ENCODE data around the gene FGD6. TPM values are rescaled to one million over a fixed set of nuclear protein-coding genes. Genes with fewer than 3 reads are reported as not detected.

The FGD6 gene
- total RNA-seq, 2 donors from 2014 or later: 9.8 to 21.8 TPM

GRCh38 chr12:95205016-95205624, 12.1 kb downstream of the FGD6 start:
- Histone ChIP-seq H3K4me3 (no peak overlapping the region), H3K27me3 (no peaks in the 10 kb centered on the region), H3K9ac (ENCODE audit: low read depth in 2 of 2, low read length in 2 of 2) (no peak overlapping the region), H3K27ac (peak overlapping the region; percentile 30), H3K4me1 (no peaks in the 10 kb centered on the region), H3K36me3 (no peaks in the 10 kb centered on the region), H3K9me3 (no peaks in the 10 kb centered on the region)
- intact Hi-C loops (cut with DNase I): no loop called here
- no peak for DNase-seq
- no peak for TF ChIP-seq CTCF (IDR thresholded peaks at IDR 0.05)

DNA sequence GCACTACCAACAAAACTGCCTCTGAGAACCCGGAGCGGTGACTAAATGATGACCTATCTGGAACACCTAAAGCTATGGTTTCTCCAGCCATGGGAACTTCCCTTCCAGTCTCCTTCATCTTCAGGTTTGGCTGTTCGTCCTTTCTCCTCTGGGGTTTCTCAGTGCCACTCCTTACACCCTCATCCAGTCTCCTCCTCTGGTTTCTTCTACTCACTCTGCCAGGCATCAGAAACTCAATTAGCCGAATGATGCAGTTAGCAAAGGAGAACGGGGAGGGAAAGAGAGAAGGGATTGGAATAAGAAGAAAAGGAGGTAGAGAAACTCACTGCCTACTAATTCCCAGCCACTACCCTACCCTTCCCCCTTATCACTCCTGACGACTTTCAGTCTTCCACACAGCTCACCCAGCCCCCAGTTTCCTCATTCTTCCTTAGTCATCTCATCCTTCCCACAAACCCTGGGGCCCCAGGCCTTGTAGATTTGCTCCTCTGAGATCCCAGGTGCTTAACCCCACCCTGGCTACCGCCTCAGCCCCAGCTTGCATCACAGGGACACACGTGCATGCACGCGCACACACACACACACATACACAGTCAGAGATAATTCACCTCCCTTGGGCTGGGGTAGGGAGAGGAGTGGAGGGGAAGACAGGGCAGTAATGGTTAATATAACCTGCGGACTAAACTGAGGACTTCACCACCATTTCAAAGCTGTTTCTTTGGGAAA, 13.0 kb downstream of the FGD6 start:
- H3K36me3 ChIP-seq: no peaks in the 10 kb centered on the region
- H3K9ac ChIP-seq (ENCODE audit: low read depth in 2 of 2, low read length in 2 of 2): no peak overlapping the region
- no peak for TF ChIP-seq CTCF (IDR thresholded peaks at IDR 0.05)
- DNase-seq: peak; percentile 48
- H3K4me3 ChIP-seq: no peak overlapping the region
- no peaks in the 10 kb centered on the region for H3K9me3 ChIP-seq
- no peaks in the 10 kb centered on the region for H3K27me3 ChIP-seq
- no peaks in the 10 kb centered on the region for H3K4me1 ChIP-seq
- intact Hi-C loops (cut with DNase I): no loop called here
- peak overlapping the region; percentile 24 for H3K27ac ChIP-seq

- intact Hi-C loops (cut with DNase I): no loop called here
- no peaks in the 10 kb centered on the region for H3K9me3 ChIP-seq
- H3K36me3 ChIP-seq: no peaks in the 10 kb centered on the region
- H3K27me3 ChIP-seq: no peaks in the 10 kb centered on the region
- no peak for TF ChIP-seq CTCF (IDR thresholded peaks at IDR 0.05)
- DNase-seq: no peak
- H3K4me1 ChIP-seq: no peaks in the 10 kb centered on the region
- H3K4me3 ChIP-seq: no peak overlapping the region
- H3K27ac ChIP-seq: peak overlapping the region; percentile 24
- H3K9ac ChIP-seq (ENCODE audit: low read depth in 2 of 2, low read length in 2 of 2): no peak overlapping the region
These were observed 13.7 kb downstream of the FGD6 start for GRCh38 chr12:95203487-95204030.

DNA sequence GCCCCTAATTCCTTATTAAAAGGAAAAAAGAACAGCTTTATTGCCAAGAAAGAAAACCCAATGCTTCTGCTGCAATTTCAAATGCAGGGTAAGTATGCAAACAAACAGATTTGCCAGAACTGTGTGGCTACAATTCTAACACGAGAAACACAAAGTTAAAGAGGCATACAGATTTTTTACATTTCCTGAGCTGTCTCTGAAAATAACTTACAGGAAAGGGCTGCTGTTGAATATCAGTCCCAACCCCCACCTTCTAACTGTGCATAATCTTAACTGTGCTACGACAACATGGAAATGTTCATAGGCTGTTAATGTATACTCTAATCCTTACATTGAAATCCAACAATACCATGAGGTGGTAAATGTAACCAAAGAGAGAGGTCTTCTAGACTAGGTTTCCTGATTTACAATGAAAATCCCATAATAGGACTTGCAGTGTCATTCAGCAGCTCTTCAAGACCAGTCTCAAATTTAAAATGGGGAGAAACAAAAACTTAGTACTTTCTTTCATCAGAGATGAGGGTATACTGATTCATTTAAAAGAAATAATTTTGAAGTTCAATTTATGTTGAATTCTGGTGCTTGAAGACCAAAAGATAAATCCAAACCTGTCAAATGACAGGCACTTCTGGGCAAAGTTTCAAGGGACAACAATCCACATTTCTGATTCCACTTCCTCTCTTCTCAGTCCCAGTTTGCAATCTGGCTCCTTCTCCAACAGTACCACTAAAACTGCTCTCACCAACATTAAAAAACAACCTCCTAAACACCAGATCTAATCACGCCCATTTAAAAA, 14.4 kb downstream of the FGD6 start:
- Histone ChIP-seq H3K9ac (ENCODE audit: low read depth in 2 of 2, low read length in 2 of 2) (no peak overlapping the region), H3K4me1 (no peaks in the 10 kb centered on the region), H3K9me3 (no peaks in the 10 kb centered on the region), H3K27me3 (no peaks in the 10 kb centered on the region), H3K27ac (no peak overlapping the region), H3K4me3 (no peak overlapping the region), H3K36me3 (no peaks in the 10 kb centered on the region)
- DNase-seq: no peak
- no peak for TF ChIP-seq CTCF (IDR thresholded peaks at IDR 0.05)
- intact Hi-C loops (cut with DNase I): no loop called here

GRCh38 chr12:95201056-95201670, 16.1 kb downstream of the FGD6 start:
- no peak overlapping the region for H3K4me3 ChIP-seq
- no peaks in the 10 kb centered on the region for H3K36me3 ChIP-seq
- intact Hi-C loops (cut with DNase I): no loop called here
- H3K4me1 ChIP-seq: no peaks in the 10 kb centered on the region
- H3K27me3 ChIP-seq: no peaks in the 10 kb centered on the region
- peak overlapping the region in 1 of 2 donors; percentile 46 for H3K9ac ChIP-seq (ENCODE audit: low read depth in 2 of 2, low read length in 2 of 2)
- DNase-seq: peak; percentile 67
- no peak for TF ChIP-seq CTCF (IDR thresholded peaks at IDR 0.05)
- H3K9me3 ChIP-seq: no peaks in the 10 kb centered on the region
- H3K27ac ChIP-seq: peak overlapping the region; percentile 62
